GM12801 (cell line): ENCODE data around the gene TMEM242.

Experiments
- TF ChIP-seq, protein P1 (sequence below): IDR thresholded peaks from one replicate; pipeline ENCODE4 v1.5.1; 2011; ENCODE audit warnings: control low read depth; ENCODE audit not compliant: insufficient read length; ENCODE audit errors: extremely low read depth

The TMEM242 gene

DNA sequence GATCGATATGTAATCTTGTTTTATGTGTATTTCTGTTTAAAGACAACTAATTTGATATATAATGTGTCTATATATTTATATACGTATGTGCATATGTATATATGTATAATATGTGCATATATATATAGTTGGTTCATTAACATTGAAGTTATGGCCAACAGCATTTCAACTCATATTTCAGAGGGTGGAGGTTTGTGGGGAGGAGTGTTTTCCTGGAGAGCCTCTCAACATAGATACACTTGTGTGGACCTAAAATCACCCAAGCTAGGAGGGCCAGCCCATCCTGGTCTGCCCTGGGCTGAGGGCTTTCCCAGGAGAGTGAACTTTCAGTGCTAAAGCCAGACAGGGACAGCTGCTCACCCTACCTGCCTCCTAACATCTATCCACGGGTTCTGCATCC is 68.8 kb downstream of the TMEM242 start:
- TF ChIP-seq, protein P1, sequence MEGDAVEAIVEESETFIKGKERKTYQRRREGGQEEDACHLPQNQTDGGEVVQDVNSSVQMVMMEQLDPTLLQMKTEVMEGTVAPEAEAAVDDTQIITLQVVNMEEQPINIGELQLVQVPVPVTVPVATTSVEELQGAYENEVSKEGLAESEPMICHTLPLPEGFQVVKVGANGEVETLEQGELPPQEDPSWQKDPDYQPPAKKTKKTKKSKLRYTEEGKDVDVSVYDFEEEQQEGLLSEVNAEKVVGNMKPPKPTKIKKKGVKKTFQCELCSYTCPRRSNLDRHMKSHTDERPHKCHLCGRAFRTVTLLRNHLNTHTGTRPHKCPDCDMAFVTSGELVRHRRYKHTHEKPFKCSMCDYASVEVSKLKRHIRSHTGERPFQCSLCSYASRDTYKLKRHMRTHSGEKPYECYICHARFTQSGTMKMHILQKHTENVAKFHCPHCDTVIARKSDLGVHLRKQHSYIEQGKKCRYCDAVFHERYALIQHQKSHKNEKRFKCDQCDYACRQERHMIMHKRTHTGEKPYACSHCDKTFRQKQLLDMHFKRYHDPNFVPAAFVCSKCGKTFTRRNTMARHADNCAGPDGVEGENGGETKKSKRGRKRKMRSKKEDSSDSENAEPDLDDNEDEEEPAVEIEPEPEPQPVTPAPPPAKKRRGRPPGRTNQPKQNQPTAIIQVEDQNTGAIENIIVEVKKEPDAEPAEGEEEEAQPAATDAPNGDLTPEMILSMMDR = no peak

DNA sequence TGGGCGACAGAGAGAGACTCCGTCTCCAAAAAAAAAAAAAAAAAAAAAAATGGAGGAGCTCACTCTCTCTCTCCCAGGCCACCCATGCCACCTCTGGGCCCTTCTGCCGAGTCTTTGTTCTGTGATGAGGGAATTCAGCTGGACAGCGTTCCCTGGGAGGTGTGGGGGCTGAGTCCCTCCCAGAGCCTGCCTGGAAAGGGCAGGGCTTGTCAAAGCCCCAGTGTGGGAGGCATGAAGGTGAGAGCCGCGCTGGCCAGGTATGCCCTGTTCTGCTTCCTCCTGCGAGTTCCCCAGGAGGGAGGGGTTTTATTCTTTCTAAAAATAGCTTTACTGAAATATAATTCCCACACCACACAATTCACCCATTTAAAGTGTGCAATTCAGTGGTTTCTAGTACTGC is 69.6 kb downstream of the TMEM242 start:
- TF ChIP-seq, protein P1 = no peak

DNA sequence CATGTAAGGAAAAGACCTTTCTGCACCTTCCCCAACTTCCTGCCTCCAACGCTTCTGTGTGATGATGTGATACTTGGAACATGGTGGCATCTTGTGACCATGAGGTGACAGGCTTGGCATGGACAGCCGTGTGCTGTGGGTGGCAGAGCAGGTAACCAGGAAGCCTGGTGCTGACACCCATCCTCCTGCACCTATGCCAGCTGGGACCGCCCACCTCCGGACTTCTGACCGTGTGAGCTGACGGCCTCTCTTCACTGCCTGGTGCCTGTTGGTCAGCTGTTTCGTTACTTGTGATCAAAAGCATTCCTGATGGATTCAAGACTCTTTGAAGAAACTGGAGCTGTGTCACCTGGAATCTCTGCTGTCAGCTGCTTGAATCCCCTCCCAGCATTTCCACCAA is 70.3 kb downstream of the TMEM242 start:
- TF ChIP-seq, protein P1 = no peak

DNA sequence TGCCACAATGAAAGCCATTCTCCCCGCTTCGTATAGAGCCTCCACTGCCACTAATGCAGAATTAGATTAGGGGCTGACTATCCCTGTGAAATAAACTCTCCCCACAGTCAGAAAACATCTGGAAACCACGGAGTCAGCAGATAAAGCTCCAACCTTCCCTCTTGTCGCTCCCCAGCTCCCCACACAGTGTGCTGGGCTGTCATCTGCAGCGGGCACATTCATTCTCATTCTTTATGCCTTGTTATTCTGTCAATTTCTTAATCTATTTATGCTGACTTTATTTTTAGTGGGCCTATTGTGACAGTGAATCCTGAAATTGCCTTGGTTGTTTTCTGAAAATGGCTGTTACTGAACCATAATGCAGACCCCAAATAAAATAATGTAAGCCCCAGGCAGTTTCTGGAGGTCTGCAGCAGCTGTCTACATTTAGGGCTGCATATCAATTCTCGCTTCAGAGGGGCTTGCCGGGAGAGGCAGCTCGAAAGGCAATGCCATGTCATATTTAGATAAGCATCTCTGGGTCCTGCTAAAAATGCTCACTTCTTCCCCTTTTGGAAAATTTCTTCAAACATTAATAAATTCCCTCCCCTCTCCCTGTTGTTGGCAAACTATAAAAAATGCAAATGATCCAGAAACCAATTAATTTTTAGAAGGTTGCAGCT is 71.6 kb downstream of the TMEM242 start:
- TF ChIP-seq, protein P1 = no peak

DNA sequence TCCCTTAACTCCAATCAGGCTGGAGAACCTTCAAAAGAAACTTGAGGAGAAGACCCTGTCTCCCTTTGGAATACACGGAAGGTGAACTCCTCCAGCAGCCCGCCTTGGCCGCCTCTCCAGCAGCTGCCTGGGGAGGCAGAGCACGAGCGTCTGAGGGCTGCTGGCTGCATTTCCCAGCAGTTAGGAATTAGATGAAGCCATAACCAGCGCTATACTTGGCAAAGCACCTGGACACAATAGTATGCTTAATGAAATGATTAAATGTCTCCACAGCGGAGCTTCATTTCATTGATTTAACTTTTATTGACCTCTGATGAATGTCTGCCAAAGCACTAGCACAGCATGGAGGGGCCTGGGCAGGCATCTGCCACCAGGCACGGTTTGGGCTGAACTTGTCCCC is 73.5 kb downstream of the TMEM242 start:
- TF ChIP-seq, protein P1 = no peak

DNA sequence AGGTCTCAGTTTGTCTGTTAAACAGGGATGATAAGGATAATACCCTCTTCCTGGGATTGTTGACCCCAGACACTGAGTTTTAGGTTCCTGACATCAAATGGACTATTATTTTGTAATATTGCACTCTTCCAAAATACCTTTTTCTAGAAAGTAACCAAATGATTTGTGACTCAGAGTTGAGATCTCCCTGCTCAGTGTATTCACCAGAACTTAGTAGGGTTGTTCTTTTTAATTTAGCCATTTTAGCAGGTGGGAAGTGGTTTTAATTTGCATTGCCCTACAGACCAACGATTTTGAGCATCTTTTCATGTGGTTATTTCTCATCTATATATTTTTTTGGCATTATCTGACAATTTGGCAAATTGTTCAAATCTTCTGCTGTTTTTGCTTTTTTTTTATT is 75.1 kb downstream of the TMEM242 start:
- TF ChIP-seq, protein P1 = no peak

DNA sequence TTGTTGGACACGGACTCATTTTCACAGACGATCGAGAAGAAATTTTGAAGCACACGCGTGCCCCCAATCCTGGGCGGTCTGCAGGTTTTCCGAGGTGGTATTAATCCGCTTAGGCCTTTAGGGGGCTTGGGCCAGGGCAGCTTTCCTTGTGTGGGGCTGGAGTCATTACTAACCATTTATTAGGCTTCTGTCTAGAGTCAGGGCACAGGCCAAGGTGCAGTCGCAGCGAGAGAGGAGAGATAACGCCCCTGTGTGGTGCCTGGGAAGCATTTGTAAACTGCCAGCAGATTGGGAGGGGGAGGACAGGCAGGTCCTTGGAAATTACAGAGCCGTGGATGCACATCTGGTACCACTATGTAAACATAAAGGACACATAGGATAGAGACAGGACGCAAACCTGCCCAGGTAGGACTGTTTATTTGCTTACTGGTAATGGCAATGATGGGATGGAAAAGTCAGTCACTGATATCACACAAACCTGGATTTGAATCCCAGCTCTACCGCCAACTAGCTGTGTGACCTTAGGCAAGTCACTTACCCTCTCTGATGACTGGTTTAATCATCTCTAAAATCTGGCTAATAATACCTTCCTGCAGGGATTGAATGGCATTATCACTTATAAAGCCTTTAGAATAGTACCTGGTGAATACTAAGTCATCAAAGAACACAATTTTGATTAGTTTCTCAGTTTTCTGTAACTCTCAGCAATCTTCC is 76.4 kb downstream of the TMEM242 start:
- TF ChIP-seq, protein P1 = no peak
